GM18505 (cell line): ENCODE results near the gene LARP4B.

ENCODE experiments used
- ATAC-seq: cut with Tn5 transposase; IDR thresholded peaks from one replicate; pipeline ENCODE4 v1.9.1; 2021; ENCODE audit not compliant: unreplicated experiment
- POLR2A ChIP-seq: IDR thresholded peaks from 4 replicates; pipeline ENCODE4 v1.6.1; 2011; ENCODE audit warnings: borderline replicate concordance; ENCODE audit not compliant: insufficient read depth, insufficient read length; ENCODE audit errors: extremely low read depth

The LARP4B gene

DNA sequence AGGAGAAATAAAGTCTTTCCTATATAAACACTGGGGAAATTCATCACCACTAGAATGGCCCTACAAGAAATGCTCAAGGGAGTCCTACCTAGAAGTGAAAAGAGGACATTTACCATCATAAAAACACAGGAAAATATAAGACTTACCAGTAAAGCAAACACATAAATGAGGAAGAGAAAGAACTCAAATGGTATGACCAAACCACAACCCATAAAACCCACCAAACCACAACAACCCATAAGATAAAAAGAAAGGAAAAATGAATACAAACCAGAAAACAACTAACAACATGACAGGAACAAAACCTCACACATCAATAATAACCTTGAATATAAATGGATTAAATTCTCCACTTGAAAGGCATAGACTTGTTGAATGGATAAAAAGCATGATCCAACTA lies 170.1 kb downstream of the LARP4B start:
- TF ChIP-seq POLR2A: no peak
- no peak for ATAC-seq

GRCh38 chr10:760622-761021 lies 170.9 kb downstream of the LARP4B start:
- no peak for TF ChIP-seq POLR2A
- no peak for ATAC-seq

GRCh38 chr10:759898-760477 lies 171.5 kb downstream of the LARP4B start:
- TF ChIP-seq POLR2A: no peak
- ATAC-seq: no peak
